CD4-positive, alpha-beta T cell (primary cell): Measurements from ENCODE around the gene ARL8A. TPM values are rescaled to one million over a fixed set of nuclear protein-coding genes. Genes with fewer than 3 reads are reported as not detected.

Experiments
- ATAC-seq: fragments of 200-7000 bp; cut with Tn5 transposase; one replicate; pipeline ENCODE4 v1.10.0; 2022; ENCODE audit warnings: mild to moderate bottlenecking; ENCODE audit not compliant: poor library complexity
- CTCF ChIA-PET: fragments of 350-600 bp; sonication (Branson Sonifier 250); formaldehyde crosslinking; loops from one replicate; lab custom pipeline; 2021; ENCODE audit warnings: antibody characterized with exemption, inconsistent platforms; lab: Charles Lee
- POLR2A ChIA-PET: fragments of 350-600 bp; sonication (Branson Sonifier 250); formaldehyde crosslinking; loops from one replicate; lab custom pipeline; 2021; ENCODE audit warnings: antibody characterized with exemption, inconsistent platforms; lab: Charles Lee
- DNase-seq, 14 experiments: peaks; one replicate each; pipeline ENCODE4 v3.0.0-alpha.2; 2013 to 2020; ENCODE audit warnings: mixed read lengths in 2 of 14
- H3K27ac ChIP-seq, 2 donors: one replicate each; pipeline versions ENCODE4 v1.5.1 to v1.7.0; 2013; ENCODE audit warnings: low read length in 2 of 2, low read depth in 1 of 2, mild to moderate bottlenecking in 1 of 2
- H3K27me3 ChIP-seq, 2 experiments: 1 replicate in 1 of 2; 2 replicates in 1 of 2; pipeline versions ENCODE4 v1.6.1 to v1.7.0; 2013; ENCODE audit warnings: low read length in 2 of 2, control low read depth in 1 of 2, mild to moderate bottlenecking in 1 of 2, moderate library complexity in 1 of 2; ENCODE audit not compliant: insufficient read depth in 2 of 2, control insufficient read depth in 1 of 2
- H3K36me3 ChIP-seq: one replicate; pipeline ENCODE4 v1.6.1; 2013; ENCODE audit warnings: low read length, control low read depth; ENCODE audit not compliant: insufficient read depth
- H3K4me1 ChIP-seq: one replicate; pipeline ENCODE4 v1.6.1; 2013; ENCODE audit warnings: low read length, control low read depth; ENCODE audit not compliant: insufficient read depth
- H3K4me3 ChIP-seq: one replicate; pipeline ENCODE4 v1.5.1; 2013; ENCODE audit warnings: mild to moderate bottlenecking, low read length, moderate library complexity
- H3K9me3 ChIP-seq, 2 experiments: 1 replicate in 1 of 2; 2 replicates in 1 of 2; pipeline versions ENCODE4 v1.6.1 to v1.7.0; 2013; ENCODE audit warnings: low read length in 2 of 2, mild to moderate bottlenecking in 2 of 2, control low read depth in 1 of 2, moderate library complexity in 1 of 2; ENCODE audit not compliant: control insufficient read depth in 1 of 2, insufficient read depth in 1 of 2
- H3K27ac Mint-ChIP-seq: one replicate; pipeline ENCODE4 v1.8.0; 2020; ENCODE audit warnings: mixed read lengths
- H3K27me3 Mint-ChIP-seq: one replicate; pipeline ENCODE4 v1.8.0; 2021; ENCODE audit warnings: mixed read lengths
- H3K36me3 Mint-ChIP-seq: one replicate; pipeline ENCODE4 v1.8.0; 2021; ENCODE audit warnings: low read depth, mixed read lengths
- H3K4me1 Mint-ChIP-seq: one replicate; pipeline ENCODE4 v1.8.0; 2021; ENCODE audit warnings: low read depth, mixed read lengths
- H3K4me3 Mint-ChIP-seq: one replicate; pipeline ENCODE4 v1.8.0; 2020; ENCODE audit warnings: mild to moderate bottlenecking, mixed read lengths
- H3K9me3 Mint-ChIP-seq: one replicate; pipeline ENCODE4 v1.8.0; 2020; ENCODE audit warnings: mixed read lengths
- CTCF ChIP-seq: fragments of 200-600 bp; IDR thresholded peaks from one replicate; pipeline ENCODE4 v1.8.0; 2022; ENCODE audit warnings: antibody characterized with exemption, mild to moderate bottlenecking
- intact Hi-C, 2 experiments: fragments of 100-400 bp; cut with DNase I in 1 of 2; cut with micrococcal nuclease in 1 of 2; formaldehyde crosslinking; loops; one replicate each; pipeline versions ENCODE4 v1.15.1 to v1.9.0; 2023 to 2025; cut with DNase I, micrococcal nuclease
- total RNA-seq, 174 experiments: library from RNA in 2 of 174; stranded (reverse) in 2 of 174; gene quantifications; one replicate each; pipeline ENCODE4 v1.2.3 and lab custom pipeline; 2021 to 2026

ARL8A gene
- total RNA-seq, 2 experiments from 2014 or later, result 73.5 to 73.8 TPM

- Mint-ChIP-seq H3K27ac (no peak overlapping the region), H3K36me3 (no peaks in the 10 kb centered on the region), H3K27me3 (no peaks in the 10 kb centered on the region), H3K4me3 (no peak overlapping the region), H3K9me3 (no peaks in the 10 kb centered on the region), H3K4me1 (peaks cover 14% of the 10 kb centered on the region)
- intact Hi-C loops, result no loop called here
- Histone ChIP-seq H3K27me3 (no peaks in the 10 kb centered on the region), H3K4me3 (no peak overlapping the region), H3K36me3 (no peaks in the 10 kb centered on the region), H3K27ac (no peak overlapping the region), H3K9me3 (no peaks in the 10 kb centered on the region), H3K4me1 (peaks cover 9% of the 10 kb centered on the region)
- ChIA-PET CTCF (interaction anchor here (1.1 kb wide), 1 partner anchor 13 kb away, joined by 3 read pairs; no protein-coding TSS in a partner anchor), POLR2A (no interaction called here)
- DNase-seq, result no peak
- TF ChIP-seq CTCF, result no peak
- no peak for ATAC-seq
Measured at GRCh38 chr1:202179828-202180750, 35.6 kb upstream of the ARL8A start.

- Histone ChIP-seq H3K4me1 (peaks cover 2% of the 10 kb centered on the region), H3K4me3 (no peak overlapping the region), H3K27me3 (no peaks in the 10 kb centered on the region), H3K36me3 (no peaks in the 10 kb centered on the region), H3K27ac (no peak overlapping the region), H3K9me3 (no peaks in the 10 kb centered on the region)
- H3K36me3 Mint-ChIP-seq, result no peaks in the 10 kb centered on the region
- H3K9me3 Mint-ChIP-seq, result no peaks in the 10 kb centered on the region
- H3K4me3 Mint-ChIP-seq, result no peak overlapping the region
- TF ChIP-seq CTCF, result no peak
- no peak for ATAC-seq
- DNase-seq, result no peak
- H3K27ac Mint-ChIP-seq, result no peak overlapping the region
- CTCF ChIA-PET, result no interaction called here
- H3K4me1 Mint-ChIP-seq, result no peaks in the 10 kb centered on the region
- intact Hi-C loops, result no loop called here
- no peaks in the 10 kb centered on the region for H3K27me3 Mint-ChIP-seq
- POLR2A ChIA-PET, result interaction anchor here (0.7 kb wide), 1 partner anchor 69 kb away, joined by 4 read pairs; no protein-coding TSS in a partner anchor
Measured at GRCh38 chr1:202176949-202177927, 32.7 kb upstream of the ARL8A start.

- Histone ChIP-seq H3K27ac (no peak overlapping the region), H3K4me3 (no peak overlapping the region), H3K27me3 (no peaks in the 10 kb centered on the region), H3K4me1 (peaks cover 11% of the 10 kb centered on the region), H3K9me3 (no peaks in the 10 kb centered on the region), H3K36me3 (no peaks in the 10 kb centered on the region)
- no peak for ATAC-seq
- Mint-ChIP-seq H3K36me3 (no peaks in the 10 kb centered on the region), H3K4me1 (no peaks in the 10 kb centered on the region), H3K27ac (no peak overlapping the region), H3K27me3 (no peaks in the 10 kb centered on the region), H3K4me3 (no peak overlapping the region), H3K9me3 (no peaks in the 10 kb centered on the region)
- DNase-seq, result no peak
- no peak for TF ChIP-seq CTCF
- POLR2A ChIA-PET, result interaction anchor here (1.9 kb wide), 1 partner anchor 12 kb away, joined by 7 read pairs; no protein-coding TSS in a partner anchor
- CTCF ChIA-PET, result interaction anchor here (1.4 kb wide), 1 partner anchor 11 kb away, joined by 3 read pairs; no protein-coding TSS in a partner anchor
- intact Hi-C loops, result no loop called here
Measured at GRCh38 chr1:202173993-202174392, 29.5 kb upstream of the ARL8A start.
